ENCODE measurements around the gene TIGD1.

The TIGD1 gene

GRCh38 chr2:232569541-232569940 is 19.2 kb upstream of the TIGD1 start:
- no peak for DNase-seq

DNA sequence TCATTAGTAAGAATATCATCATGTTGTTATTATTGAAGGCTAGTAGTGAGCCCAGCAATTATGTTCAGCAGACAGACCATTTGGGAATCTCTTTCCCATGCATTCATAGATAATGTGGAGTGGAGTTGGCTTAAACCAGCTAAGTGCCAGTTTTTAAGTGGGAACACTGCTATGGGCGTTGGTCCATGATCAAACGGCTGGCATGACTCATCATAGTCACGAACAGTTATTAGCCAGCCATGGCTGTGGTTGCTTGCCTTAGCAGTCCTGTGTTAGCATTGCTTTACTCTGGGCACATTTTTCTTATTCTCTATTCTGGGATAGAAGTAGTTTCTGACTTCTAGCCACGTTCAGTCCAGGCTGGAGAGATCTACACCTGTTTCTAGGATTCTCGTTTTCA is 17.8 kb upstream of the TIGD1 start:
- no peak for DNase-seq

DNA sequence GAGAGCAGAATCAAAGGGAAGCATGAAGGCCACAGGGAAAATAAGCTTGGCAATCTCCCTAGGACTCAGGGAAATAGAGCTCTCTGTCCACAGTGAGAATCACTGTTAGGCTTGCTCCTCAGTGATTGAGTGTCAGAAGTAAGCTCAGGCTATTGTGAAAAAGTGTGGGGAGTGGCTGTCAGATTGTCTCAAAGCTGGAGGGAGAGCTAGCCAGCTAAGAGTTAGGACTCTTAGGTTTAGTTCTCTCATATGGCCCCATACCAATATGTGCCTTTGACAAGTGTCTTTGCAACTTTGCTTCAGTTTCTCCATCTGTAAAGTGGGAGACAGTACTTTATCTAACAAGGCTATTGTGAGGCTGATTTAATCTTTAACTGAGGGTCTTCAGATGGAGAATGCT is 17.4 kb upstream of the TIGD1 start:
- no peak for DNase-seq

DNA sequence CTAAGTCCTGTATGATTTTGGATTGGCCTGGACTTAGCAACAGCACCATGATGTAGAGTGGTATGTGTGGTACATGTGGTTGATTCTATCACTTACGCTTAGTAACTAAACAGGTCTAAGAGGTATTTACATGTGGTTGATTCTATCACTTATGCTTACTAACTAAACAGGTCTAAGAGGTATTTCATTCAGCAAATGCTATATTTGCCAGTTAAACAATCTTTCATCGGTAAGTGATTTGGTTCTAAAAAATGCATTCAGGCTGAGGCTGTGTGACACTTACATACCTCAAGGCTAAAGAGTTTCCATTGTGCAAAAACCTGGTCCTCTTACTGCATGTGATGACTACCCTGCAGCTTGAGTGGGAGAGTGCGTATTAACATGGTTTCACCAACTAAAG is 13.2 kb upstream of the TIGD1 start:
- DNase-seq: no peak

DNA sequence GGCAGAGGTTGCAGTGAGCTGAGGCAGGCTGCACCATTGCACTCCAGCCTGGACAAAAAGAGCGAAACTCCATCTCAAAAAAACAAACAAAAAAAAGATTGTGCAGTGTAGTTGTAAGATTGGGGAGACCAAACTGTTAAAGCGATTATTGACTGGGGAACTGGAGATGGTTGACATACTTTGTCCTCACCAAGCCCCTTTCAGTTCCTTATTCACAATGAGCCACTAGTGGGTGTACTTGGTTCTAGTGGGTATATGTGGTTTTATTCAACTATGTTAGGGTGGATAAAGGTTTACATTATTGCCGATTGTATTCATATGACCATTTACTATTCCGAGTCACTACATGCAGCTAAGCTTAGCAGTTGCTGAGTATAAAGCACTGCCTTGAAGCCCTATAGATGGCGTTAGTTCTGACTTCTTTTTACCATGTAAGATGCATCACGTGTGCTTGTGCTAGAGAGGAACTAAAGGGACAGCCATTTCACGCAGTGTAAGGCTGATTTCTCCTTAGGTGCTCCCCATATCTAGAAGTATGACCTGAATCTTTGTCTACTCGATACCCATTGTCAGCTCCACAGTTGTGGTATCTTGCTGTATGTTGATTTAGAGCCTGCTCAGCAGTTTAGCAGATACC is 12.3 kb upstream of the TIGD1 start:
- no peak for DNase-seq

DNA sequence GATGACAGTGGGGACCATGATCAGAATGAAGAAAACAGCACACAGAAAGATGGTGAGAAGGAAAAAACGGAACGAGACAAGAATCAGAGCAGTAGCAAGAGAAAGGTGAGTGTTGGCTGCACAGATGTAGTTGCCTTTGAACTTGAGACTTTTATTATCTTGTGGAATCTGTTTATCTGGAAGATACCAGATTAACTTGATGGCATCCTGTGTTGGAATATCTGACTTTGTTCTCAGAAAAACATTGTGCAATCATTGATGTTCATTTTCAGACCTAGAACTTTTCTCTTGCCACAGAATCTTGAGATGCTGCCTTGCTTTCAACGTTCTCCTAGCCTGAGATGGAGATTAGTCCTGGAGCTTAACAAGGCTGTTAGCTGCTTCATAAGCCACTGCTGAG is 6.1 kb upstream of the TIGD1 start:
- no peak for DNase-seq

- no peak for DNase-seq
Measured at GRCh38 chr2:232551776-232552175, 1.4 kb upstream of the TIGD1 start.

- DNase-seq: no peak
Measured at GRCh38 chr2:232551250-232551638, 887 bp upstream of the TIGD1 start.

DNA sequence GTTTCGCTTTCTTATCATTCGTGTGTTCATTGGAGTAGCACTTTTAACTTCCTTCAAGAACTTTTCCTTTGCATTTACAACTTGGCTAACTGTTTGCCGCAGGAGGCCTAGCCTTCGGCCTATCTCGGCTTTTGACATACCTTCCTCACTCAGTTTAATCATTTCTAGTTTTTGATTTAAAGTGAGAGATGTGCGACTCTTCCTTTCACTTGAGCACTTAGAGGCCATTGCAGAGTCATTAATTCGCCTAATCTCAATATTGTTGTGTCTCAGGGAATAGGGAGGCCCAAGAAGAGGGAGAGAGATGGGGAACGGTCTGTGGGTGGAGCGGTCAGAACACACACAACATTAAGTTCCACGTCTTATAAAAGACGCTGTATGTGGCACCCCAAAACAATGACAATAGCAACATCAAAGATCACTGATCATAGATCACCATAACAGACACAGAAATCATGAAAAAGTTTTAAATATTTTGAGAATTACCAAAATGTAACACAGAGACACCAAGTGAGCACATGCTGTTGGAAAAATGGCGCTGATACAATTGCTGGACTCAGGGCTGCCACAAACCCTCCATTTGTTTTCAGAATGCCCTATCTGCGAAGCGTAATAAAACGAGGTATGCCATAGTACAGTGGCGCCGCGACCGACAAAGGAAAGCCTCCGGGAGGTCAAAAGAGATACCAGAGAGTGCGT is 553 bp downstream of the TIGD1 start:
- DNase-seq: no peak

DNA sequence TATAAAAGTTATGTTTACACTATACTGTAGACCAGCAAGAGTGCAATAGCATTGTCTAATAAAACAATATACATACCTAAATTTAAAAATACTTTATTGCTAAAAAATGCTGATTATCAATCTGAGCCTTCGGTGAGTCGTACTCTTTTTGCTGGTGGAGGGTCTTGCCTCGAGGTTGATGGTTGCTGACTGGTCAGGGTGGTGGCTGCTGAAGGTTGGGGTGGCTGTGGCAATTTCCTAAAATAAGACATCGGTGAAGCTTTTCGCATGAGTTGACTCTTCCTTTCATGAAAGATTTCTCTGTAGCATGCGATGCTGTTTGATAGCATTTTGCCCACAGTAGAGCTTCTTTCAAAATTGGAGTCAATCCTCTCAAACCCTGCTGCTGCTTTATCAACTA is 2.4 kb downstream of the TIGD1 start:
- no peak for DNase-seq

GRCh38 chr2:232545511-232546375 is 4.6 kb downstream of the TIGD1 start:
- DNase-seq: no peak

- DNase-seq: no peak
Measured at GRCh38 chr2:232544674-232545073, 5.7 kb downstream of the TIGD1 start.

DNA sequence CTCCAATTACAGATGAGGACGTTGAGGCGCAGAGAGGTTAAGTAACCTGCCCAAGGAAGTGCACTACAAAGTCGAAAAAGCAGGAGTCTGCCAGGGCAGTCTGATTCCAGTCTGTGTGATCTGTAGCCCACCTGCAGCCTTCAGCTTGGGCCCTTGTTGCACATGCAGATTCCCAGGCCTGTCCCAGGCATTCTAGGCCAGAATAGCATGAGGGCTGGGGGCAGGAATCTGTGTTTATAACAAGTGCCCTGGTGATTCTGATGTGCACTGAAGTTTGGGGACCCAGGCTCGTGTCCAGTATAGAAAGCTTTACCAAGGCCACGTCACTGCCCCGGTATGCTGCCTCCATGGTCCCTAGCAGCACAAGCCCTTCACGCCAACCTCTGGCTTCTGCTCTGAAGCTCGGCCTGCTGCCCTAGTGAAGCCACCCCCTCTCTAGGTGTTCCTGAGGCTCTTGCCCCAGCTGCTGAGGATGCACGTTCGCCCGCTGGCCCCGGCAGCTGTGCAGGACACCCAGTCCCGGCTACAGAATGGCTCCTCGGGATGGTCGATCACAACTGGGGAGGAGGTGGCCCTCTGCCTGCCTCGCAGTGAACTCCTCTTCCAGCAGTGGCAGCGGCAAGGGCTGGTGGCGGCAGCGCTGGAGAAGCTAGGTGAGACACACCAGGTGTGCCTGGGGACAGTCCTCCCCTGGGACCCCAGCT is 6.3 kb downstream of the TIGD1 start:
- no peak for DNase-seq

DNA sequence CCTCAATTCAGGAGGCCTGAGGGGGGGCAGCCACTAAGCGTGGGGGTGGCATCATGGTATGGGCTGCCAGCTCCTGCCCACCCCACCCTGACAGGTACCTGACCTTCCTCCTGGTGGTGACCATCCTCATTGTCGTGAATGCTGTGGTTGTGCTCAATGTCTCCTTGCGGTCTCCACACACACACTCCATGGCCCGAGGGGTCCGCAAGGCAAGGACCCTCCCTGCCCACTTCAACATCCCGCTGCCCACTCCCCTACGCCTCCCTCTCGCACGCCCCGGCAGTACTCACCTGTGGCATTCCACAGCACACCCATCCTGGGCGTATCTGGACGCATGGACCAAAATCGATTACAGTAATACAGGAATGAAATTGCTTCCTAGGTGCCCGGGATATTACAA is 6.9 kb downstream of the TIGD1 start:
- DNase-seq: no peak

- no peak for DNase-seq
Measured at GRCh38 chr2:232542715-232543467, 7.5 kb downstream of the TIGD1 start.

- DNase-seq: no peak
Measured at GRCh38 chr2:232541961-232542714, 8.2 kb downstream of the TIGD1 start.

DNA sequence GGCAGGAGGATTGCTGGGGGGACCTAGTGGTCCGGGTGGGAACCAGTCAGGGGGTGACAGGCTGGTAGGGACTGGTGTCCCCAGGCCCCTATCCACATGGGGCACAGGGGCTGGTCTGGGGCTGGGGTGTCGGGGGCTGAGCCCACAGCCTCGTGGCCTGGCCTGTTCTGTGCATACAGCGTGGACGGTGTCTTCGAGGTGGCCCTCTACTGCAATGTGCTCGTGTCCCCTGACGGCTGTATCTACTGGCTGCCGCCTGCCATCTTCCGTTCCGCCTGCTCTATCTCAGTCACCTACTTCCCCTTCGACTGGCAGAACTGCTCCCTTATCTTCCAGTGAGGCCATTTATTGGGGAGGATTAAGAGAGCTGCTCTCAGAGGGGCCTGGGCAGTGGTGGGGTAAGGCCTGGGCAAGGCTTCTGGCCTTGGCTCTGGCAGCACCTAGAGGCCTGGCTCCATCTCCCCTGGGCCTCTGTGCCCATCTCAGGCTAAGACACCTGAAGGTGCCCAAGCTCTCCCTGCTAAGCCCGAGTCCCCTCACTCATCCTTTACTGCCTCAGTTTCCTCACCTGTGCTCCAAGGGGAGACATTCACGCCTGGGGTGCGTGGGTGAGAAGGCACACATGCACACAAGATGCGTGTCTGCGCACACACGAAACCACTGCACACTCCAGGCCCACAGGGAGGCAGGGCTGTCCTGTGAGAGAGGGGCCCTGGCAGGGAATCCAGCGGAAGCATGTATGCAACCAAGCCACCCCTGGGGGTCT is 9.0 kb downstream of the TIGD1 start:
- no peak for DNase-seq

DNA sequence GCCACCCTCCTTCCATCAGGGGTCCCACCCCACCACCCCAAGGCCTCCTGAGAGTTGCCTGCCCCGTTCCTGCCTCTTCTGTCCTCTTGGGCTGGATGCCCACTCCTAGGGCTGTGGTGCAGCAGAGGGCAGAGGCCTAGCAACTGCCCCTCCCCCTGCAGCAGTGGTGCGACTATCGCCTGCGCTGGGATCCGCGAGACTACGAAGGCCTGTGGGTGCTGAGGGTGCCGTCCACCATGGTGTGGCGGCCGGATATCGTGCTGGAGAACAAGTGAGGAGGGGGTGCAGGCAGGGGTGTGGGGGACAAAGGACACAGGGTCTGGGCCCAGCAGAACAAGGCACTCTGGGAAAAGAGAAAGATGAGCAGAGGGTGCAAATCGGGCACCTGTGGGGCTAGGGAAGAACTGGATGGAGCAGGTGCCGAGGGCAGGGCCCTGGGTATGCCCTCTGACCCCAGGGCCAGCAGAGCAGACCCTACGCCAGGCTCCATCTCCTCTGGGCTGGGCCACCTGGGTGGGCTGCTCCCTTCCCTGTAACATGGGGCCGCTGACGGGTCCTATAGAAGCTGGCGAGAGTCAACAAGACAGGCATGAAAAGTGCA is 9.8 kb downstream of the TIGD1 start:
- DNase-seq: no peak

- no peak for DNase-seq
Measured at GRCh38 chr2:232539298-232540231, 10.8 kb downstream of the TIGD1 start, which contains the start of gene CHRNG. Gene CHRNG (plus strand): TSS chr2:232539692. CDS start chr2:232539748, 56 bp downstream.
